RWPE2 (cell line): ENCODE results near the gene CD200.
A peak's percentile ranks its signal among the peaks of the same experiment; 100 is the strongest.

Experiments used
- ATAC-seq: fragments of 200-7000 bp; cut with Tn5 transposase; 3 replicates; pipeline ENCODE4 v1.9.1; 2021; ENCODE audit warnings: low read depth
- DNase-seq: peaks from one replicate; pipeline ENCODE4 v3.0.0-alpha.2; 2020; ENCODE audit warnings: low spot score
- H3K27ac ChIP-seq: fragments of 450-650 bp; 2 replicates; pipeline ENCODE4 v1.5.1; 2017; ENCODE audit warnings: mild to moderate bottlenecking; ENCODE audit not compliant: poor library complexity, severe bottlenecking
- H3K27me3 ChIP-seq: fragments of 250-450 bp; sonication (Bioruptor Pico); 2 replicates; pipeline ENCODE4 v1.5.1; 2021; ENCODE audit warnings: mild to moderate bottlenecking, moderate library complexity; ENCODE audit not compliant: insufficient read depth, poor library complexity, severe bottlenecking
- H3K36me3 ChIP-seq: fragments of 250-450 bp; sonication (Bioruptor Pico); 2 replicates; pipeline ENCODE4 v1.5.1; 2020; ENCODE audit warnings: low read depth, mild to moderate bottlenecking, moderate library complexity
- H3K4me1 ChIP-seq: fragments of 250-450 bp; sonication (Bioruptor Pico); 2 replicates; pipeline ENCODE4 v1.5.1; 2021; ENCODE audit warnings: mild to moderate bottlenecking, moderate library complexity; ENCODE audit not compliant: insufficient read depth, poor library complexity, severe bottlenecking
- H3K4me3 ChIP-seq: fragments of 250-450 bp; sonication (Bioruptor Pico); 2 replicates; pipeline ENCODE4 v1.5.1; 2021; ENCODE audit warnings: mild to moderate bottlenecking, moderate library complexity; ENCODE audit not compliant: severe bottlenecking
- H3K9me3 ChIP-seq: fragments of 250-450 bp; sonication (Bioruptor Pico); 2 replicates; pipeline ENCODE4 v1.5.1; 2021; ENCODE audit warnings: mild to moderate bottlenecking, moderate library complexity; ENCODE audit not compliant: severe bottlenecking
- TF ChIP-seq, protein P1 (sequence below): fragments of 450-650 bp; IDR thresholded peaks from one replicate; pipeline ENCODE4 v1.5.1; 2017; ENCODE audit warnings: mild to moderate bottlenecking, moderate library complexity; ENCODE audit not compliant: poor library complexity, severe bottlenecking

CD200 gene

DNA sequence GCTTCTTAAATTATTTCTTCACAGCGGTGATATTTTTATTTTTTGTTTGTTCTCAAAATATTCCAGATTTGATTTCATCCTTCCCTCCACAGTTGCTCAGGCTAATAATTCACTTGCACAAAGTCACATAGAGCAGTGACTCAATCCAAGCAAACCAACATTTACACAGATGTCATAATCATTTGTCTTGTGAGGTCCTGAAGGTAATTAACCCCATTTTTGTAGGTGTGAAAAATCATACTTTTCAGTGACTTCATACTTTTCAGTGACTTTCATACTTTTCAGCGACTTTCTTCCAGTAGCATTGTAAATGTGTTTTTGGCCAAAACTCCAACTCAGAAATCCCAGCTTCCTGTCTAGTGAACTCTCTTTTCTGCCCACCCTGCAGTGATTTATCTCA lies 32.1 kb downstream of the CD200 start:
- TF ChIP-seq, protein P1, sequence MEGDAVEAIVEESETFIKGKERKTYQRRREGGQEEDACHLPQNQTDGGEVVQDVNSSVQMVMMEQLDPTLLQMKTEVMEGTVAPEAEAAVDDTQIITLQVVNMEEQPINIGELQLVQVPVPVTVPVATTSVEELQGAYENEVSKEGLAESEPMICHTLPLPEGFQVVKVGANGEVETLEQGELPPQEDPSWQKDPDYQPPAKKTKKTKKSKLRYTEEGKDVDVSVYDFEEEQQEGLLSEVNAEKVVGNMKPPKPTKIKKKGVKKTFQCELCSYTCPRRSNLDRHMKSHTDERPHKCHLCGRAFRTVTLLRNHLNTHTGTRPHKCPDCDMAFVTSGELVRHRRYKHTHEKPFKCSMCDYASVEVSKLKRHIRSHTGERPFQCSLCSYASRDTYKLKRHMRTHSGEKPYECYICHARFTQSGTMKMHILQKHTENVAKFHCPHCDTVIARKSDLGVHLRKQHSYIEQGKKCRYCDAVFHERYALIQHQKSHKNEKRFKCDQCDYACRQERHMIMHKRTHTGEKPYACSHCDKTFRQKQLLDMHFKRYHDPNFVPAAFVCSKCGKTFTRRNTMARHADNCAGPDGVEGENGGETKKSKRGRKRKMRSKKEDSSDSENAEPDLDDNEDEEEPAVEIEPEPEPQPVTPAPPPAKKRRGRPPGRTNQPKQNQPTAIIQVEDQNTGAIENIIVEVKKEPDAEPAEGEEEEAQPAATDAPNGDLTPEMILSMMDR = no peak
- H3K4me1 ChIP-seq = peaks cover 16% of the 10 kb centered on the region
- H3K36me3 ChIP-seq = no peaks in the 10 kb centered on the region
- no peak overlapping the region for H3K4me3 ChIP-seq
- DNase-seq (no peak), ATAC-seq (no peak)
- peak overlapping the region; percentile 37 for H3K27ac ChIP-seq
- H3K9me3 ChIP-seq = no peaks in the 10 kb centered on the region
- H3K27me3 ChIP-seq = no peaks in the 10 kb centered on the region

DNA sequence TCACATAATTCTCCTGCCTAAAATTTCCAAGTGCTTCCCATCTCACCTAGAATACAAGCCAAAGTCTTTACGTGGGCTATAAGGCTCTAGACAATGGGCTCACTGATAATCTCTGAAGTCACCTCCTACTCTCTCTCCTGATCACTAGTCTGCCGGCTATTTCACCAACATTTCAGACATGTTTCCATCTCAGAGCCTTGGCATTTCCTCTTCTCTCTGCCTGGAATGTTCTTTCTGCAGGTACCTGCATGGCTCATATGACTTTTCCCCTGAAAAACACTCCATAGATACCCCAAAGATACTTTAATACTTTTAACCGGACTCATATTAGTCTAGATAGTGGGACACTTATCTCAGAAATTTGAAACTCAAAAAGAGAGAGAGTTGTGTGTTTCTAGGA lies 32.7 kb downstream of the CD200 start:
- DNase-seq (no peak), ATAC-seq (peak; percentile 84)
- no peaks in the 10 kb centered on the region for H3K27me3 ChIP-seq
- peak overlapping the region; percentile 37 for H3K27ac ChIP-seq
- H3K4me3 ChIP-seq = no peak overlapping the region
- TF ChIP-seq, protein P1 = no peak
- H3K36me3 ChIP-seq = no peaks in the 10 kb centered on the region
- H3K4me1 ChIP-seq = peaks cover 16% of the 10 kb centered on the region
- no peaks in the 10 kb centered on the region for H3K9me3 ChIP-seq

DNA sequence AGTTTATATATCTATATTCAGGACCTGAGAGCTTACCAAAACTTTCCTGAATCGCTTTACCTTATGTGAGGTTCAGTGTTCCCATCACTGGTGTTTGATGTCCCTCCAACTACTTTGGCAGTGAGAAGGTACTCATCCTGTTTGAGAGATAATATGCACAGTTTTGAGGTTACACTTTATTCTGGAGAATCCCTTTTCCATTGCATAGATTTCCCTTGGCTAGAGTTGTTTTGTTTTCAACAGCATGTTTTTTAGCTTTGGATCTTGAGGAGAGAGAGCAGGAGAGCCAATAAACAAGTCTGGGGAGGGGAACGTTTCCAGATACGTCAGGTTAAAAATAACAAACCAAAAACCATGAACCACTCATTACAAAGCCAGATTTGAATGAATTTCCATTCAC lies 33.6 kb downstream of the CD200 start:
- peaks cover 16% of the 10 kb centered on the region for H3K4me1 ChIP-seq
- DNase-seq = no peak
- no peak for ATAC-seq
- no peak overlapping the region for H3K4me3 ChIP-seq
- no peak overlapping the region for H3K27ac ChIP-seq
- H3K36me3 ChIP-seq = no peaks in the 10 kb centered on the region
- TF ChIP-seq, protein P1 = no peak
- no peaks in the 10 kb centered on the region for H3K27me3 ChIP-seq
- H3K9me3 ChIP-seq = no peaks in the 10 kb centered on the region

DNA sequence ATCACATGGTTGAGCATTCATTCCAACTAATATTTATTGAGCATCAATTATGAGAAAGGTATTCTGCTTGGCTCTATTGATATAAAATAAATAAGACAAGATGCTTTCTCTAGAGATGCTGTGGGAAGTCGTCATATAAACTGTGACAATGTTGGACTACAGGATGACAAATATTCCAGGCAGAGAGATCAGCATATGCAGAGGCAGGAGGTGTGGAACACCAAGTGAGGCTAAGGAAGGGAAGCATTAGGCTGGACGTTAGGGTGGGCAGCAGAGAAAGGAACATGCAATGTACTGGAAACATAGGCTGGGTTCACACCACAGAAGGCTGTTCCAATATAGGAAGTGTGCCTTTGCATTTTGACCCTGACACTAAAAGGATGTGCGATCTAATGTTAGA lies 38.6 kb downstream of the CD200 start:
- TF ChIP-seq, protein P1 = no peak
- Histone ChIP-seq H3K4me1 (no peaks in the 10 kb centered on the region), H3K36me3 (no peaks in the 10 kb centered on the region), H3K27ac (no peak overlapping the region), H3K9me3 (no peaks in the 10 kb centered on the region), H3K27me3 (no peaks in the 10 kb centered on the region), H3K4me3 (no peak overlapping the region)
- DNase-seq = no peak
- ATAC-seq = no peak

DNA sequence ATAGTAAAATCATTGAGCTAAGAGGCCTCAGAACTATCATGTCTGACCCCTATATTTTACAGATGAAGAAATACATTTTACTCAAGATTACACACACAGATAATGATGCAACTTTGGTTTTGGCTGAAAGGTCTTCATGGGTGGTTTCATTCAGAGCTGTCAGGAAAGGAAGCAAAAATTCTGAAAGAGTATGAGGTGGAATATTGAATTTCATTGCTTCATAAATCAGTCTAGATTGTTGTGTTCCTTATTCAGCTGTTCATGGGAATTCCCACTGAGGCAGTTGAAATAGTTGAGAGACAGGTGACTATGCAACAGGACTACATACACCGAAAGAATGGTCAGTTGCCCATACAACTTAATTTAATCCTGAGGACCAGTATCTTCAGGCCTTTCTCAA lies 39.4 kb downstream of the CD200 start:
- TF ChIP-seq, protein P1 = no peak
- ATAC-seq (no peak), DNase-seq (no peak)

More for the DNA sequence above, 39.4 kb downstream of the CD200 start:
- H3K27ac ChIP-seq = no peak overlapping the region
- H3K27me3 ChIP-seq = no peaks in the 10 kb centered on the region
- no peaks in the 10 kb centered on the region for H3K36me3 ChIP-seq
- no peaks in the 10 kb centered on the region for H3K9me3 ChIP-seq
- no peak overlapping the region for H3K4me3 ChIP-seq
- H3K4me1 ChIP-seq = peaks cover 5% of the 10 kb centered on the region
